ENCODE results near the gene ZBBX. TPM values are rescaled to one million over a fixed set of nuclear protein-coding genes. Genes with fewer than 3 reads are reported as not detected.

Gene ZBBX
- total and polyA plus RNA-seq, 9 of the 15 experiments (the other 6 are each of a cell fraction or from before 2014, with no cell fraction given), result not detected

GRCh38 chr3:167251678-167252077 lies 128.4 kb downstream of the ZBBX start (continued):
- TF ChIP-seq RERE (CRISPR knock-in tag; IDR thresholded peaks at IDR 0.05; ENCODE audit: borderline replicate concordance), result no peak
- no peak for TF ChIP-seq ZNF77 (CRISPR knock-in tag; IDR thresholded peaks at IDR 0.05)
- TF ChIP-seq NRF1 (conservative IDR thresholded peaks at IDR 0.05 in 1 of 2, IDR thresholded peaks at IDR 0.05 in 1 of 2), result no peak
- TF ChIP-seq CCNT2 (IDR thresholded peaks at IDR 0.05; ENCODE audit: borderline replicate concordance, extremely low read depth, insufficient read length, low read depth, low read length), result no peak
- no peak for TF ChIP-seq GTF2A2 (tag; IDR thresholded peaks at IDR 0.05)
- no peak for TF ChIP-seq PBX2 (CRISPR knock-in tag; IDR thresholded peaks at IDR 0.05; ENCODE audit: low read depth)
- TF ChIP-seq PBX2 (tag; conservative IDR thresholded peaks at IDR 0.05; ENCODE audit: low read depth), result no peak
